GM13977 (cell line): Measurements from ENCODE around the gene CPAMD8.

Experiments used
- DNase-seq: peaks from one replicate; pipeline ENCODE4 v3.0.0; 2012; ENCODE audit warnings: low spot score
- in situ Hi-C: fragments of 300-500 bp; cut with MboI; formaldehyde crosslinking; loops from one replicate; pipeline ENCODE4 v1.12.0; 2022; ENCODE audit warnings: low sequenced_read_pairs, low pct_unique_long_range_greater_than_20kb, mixed read lengths, inconsistent platforms; ENCODE audit not compliant: unreplicated experiment
- TF ChIP-seq, protein P1 (sequence below): IDR thresholded peaks from 2 replicates; pipeline ENCODE4 v1.5.1; 2012; ENCODE audit warnings: mild to moderate bottlenecking, control low read depth; ENCODE audit not compliant: insufficient read depth; ENCODE audit errors: extremely low read depth, missing control alignments

Gene CPAMD8

DNA sequence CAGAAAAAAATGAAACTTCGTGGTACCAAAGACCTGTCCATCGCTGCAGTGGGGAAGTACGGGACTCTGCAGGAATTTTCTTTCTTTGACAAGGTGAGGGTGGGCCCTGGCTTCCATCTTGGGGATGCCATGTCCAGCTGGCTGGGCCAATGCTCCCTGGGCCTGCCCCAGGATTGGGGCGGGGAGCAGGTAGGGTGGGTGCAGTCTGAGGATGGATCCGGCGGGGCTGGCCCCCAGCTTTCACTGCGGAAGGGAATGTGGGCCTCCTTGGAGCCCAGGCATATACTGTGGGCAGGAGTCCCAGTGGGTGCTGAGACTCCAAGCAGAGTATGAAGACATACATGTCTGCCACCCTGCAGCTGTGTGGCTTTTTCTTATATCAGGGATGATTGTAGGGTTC, 173.5 kb downstream of the CPAMD8 start:
- TF ChIP-seq, protein P1, sequence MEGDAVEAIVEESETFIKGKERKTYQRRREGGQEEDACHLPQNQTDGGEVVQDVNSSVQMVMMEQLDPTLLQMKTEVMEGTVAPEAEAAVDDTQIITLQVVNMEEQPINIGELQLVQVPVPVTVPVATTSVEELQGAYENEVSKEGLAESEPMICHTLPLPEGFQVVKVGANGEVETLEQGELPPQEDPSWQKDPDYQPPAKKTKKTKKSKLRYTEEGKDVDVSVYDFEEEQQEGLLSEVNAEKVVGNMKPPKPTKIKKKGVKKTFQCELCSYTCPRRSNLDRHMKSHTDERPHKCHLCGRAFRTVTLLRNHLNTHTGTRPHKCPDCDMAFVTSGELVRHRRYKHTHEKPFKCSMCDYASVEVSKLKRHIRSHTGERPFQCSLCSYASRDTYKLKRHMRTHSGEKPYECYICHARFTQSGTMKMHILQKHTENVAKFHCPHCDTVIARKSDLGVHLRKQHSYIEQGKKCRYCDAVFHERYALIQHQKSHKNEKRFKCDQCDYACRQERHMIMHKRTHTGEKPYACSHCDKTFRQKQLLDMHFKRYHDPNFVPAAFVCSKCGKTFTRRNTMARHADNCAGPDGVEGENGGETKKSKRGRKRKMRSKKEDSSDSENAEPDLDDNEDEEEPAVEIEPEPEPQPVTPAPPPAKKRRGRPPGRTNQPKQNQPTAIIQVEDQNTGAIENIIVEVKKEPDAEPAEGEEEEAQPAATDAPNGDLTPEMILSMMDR: no peak
- no peak for DNase-seq
- in situ Hi-C loops: no loop called here

DNA sequence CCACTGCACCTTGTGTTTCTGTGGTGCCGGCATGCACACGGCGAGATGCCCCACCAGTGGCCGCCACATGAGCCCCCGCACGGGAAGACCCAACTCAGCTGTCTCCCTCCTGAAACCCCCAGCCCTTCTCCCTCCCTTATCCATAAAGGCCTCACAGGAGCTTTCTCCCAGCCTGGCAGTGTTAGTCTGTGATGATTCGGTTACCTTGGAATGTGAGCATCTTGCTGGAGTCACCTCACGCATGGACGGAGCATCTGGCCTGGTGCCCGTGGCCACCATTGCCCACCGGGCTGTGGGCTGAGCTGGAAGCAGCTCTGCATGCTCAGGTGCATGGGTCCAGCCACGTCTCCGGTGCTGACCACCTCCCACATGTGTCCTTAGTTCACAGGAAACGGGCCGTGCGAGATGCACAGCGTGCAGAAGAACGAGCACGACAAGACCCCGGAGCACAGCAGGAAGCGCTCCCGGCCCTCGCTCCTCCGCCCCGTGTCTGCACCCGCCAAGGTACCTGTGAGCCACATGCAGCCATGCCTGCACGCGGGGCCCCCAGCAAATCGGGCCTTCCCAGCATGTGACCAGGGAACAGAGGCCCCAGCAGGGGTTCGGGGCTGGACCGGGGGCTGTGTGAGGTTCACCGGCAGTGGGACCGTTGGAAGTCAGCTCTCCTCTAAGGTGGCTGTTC, 175.4 kb downstream of the CPAMD8 start:
- DNase-seq: no peak
- in situ Hi-C loops: no loop called here

DNA sequence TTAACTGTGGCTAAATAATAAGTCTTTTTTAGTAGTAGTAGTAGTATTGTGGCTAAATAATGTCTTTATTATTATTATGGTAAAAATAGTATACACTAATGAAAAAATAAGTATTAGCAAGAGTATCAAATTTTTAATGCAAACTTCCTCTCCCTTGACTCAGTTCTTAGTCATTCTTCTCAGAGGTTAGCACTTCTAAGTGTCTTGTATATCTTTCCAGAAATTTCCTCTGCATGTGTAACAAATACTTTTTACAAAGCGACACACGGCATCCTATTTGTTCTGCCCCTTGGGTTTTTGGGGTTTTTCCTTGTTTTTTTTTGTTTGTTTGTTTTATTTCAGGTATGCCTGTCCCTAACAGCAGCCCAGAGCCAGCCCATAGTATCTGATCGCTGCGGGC, 176.5 kb downstream of the CPAMD8 start:
- DNase-seq: no peak
- in situ Hi-C loops: no loop called here

More for the DNA sequence above, 175.4 kb downstream of the CPAMD8 start:
- TF ChIP-seq, protein P1: no peak

DNA sequence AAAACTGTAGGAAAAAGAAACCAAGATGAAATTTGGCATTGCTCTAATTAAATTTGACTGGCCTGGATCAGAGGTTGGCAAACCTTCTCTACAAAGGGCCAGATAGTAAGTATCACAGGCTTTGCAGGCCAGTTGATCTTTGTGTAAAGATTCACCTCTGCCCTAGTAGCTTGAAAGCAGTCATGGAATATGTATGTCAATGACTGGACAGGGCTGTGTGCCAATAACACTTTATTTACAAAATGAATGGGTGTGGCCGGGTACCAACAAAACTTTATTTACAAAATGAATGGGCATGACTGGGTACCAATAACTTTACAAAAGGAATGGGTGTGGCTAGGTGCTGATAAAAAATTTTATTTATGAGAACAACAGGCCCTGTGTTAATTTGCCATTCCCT, 177.4 kb downstream of the CPAMD8 start:
- DNase-seq: no peak
- TF ChIP-seq, protein P1: no peak
- in situ Hi-C loops: no loop called here

More for the DNA sequence above, 176.5 kb downstream of the CPAMD8 start:
- TF ChIP-seq, protein P1: no peak

DNA sequence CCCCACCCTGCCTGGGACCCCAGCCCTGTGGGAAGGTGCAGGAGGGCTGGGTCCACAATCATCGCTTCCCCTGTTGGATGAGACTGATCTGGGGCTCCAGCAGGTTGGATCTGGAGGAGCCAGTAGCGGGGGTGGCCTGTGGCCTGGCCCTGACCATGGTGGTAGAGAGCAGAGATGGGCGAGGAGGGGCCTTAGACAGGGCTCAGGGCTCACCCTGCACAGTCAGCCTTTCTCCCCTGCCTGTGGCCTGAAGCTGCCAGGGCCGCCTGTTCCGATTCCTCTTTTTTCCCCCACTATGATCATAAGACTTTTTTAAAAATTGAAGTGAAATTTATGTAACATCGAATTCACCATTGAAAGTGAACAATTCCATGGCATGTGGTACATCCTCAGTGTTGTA, 179.2 kb downstream of the CPAMD8 start:
- in situ Hi-C loops: no loop called here
- TF ChIP-seq, protein P1: no peak
- no peak for DNase-seq

DNA sequence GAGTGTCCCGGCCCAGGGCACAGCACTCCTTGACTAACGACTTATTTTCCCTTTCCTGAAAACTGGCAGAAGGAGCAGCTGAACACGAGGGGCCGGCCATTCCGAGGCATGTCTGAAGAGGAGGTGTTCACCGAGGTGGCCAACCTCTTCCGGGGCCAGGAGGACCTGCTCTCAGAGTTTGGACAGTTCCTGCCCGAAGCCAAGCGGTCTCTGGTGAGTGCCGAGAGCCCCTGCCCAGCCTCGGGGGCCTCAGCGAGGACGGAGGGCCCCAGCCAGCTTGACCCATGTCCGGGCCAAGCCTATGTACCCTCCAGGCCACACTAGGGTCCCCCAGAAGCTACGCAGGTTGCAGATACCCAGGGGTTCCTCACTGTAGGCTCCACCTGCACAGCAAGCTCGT, 179.7 kb downstream of the CPAMD8 start:
- DNase-seq: no peak
- in situ Hi-C loops: no loop called here
- TF ChIP-seq, protein P1: no peak
